K562 (cell line): ENCODE results near the gene DDC. TPM values are rescaled to one million over a fixed set of nuclear protein-coding genes. Genes with fewer than 3 reads are reported as not detected.
A peak's percentile ranks its signal among the peaks of the same experiment; 100 is the strongest.

Experiments
- ATAC-seq: fragments of 200-7000 bp; cut with Tn5 transposase; 3 replicates; pipeline ENCODE4 v1.9.1; 2020; ENCODE audit warnings: moderate library complexity
- BruUV-seq: library from RNA; stranded (reverse); fragments of 400-500 nt; replicated peaks from 2 replicates; lab custom pipeline; 2021; lab: Mats Ljungman, UMichigan
- CTCF ChIA-PET: fragments of 300-600 bp; formaldehyde crosslinking; extraction: SDS; loops from one replicate; lab custom pipeline; 2021; ENCODE audit warnings: low intra/inter-chr PET ratio; lab: Yijun Ruan, JAX
- POLR2A ChIA-PET: fragments of 300-600, 350-650 bp; sonication (Branson Sonifier 250); formaldehyde crosslinking; extraction: SDS; loops from one replicate; lab custom pipeline; 2021; ENCODE audit warnings: antibody characterized with exemption, inconsistent platforms; lab: Yijun Ruan, JAX
- DNase-seq, 4 experiments: peaks; one replicate each; pipeline versions ENCODE4 v3.0.0 to v3.0.0-alpha.2; 2011 to 2018; ENCODE audit warnings: low spot score in 3 of 4, mixed read lengths in 3 of 4; ENCODE audit errors: extremely low read depth in 1 of 4
- FAIRE-seq: peaks from 2 replicates; lab custom pipeline; 2011; peaks lifted over from hg19 to GRCh38; lab: Jason Lieb, UNC
- H2AFZ ChIP-seq: 2 replicates; pipeline ENCODE4 v1.6.0; 2011; ENCODE audit warnings: low read depth, low read length, control low read depth, inconsistent platforms
- H3K27ac ChIP-seq: fragments of 200-600 bp; 3 replicates; pipeline ENCODE4 v1.8.0; 2011; ENCODE audit warnings: low read depth, mild to moderate bottlenecking, control low read depth, inconsistent platforms, low read length, moderate library complexity, mixed read lengths; ENCODE audit errors: extremely low read depth
- H3K27me3 ChIP-seq, 2 experiments: fragments of 300-600 bp in 1 of 2; 2 replicates in 1 of 2; 3 replicates in 1 of 2; pipeline versions ENCODE4 v1.6.0 to v1.8.0; 2011; ENCODE audit warnings: inconsistent platforms in 2 of 2, low read length in 2 of 2, mild to moderate bottlenecking in 1 of 2, mixed read lengths in 1 of 2, moderate library complexity in 1 of 2; ENCODE audit not compliant: control insufficient read depth in 2 of 2, insufficient read depth in 2 of 2
- H3K36me3 ChIP-seq: fragments of 300-600 bp; 3 replicates; pipeline ENCODE4 v1.8.0; 2011; ENCODE audit warnings: mild to moderate bottlenecking, low read length, inconsistent platforms; ENCODE audit not compliant: control insufficient read depth, insufficient read depth
- H3K4me1 ChIP-seq, 2 experiments: fragments of 200-600 bp in 1 of 2; replicated peaks in 1 of 2; 2 replicates in 1 of 2; 3 replicates in 1 of 2; pipeline versions ENCODE4 v1.5.1 to v1.8.0; 2011; ENCODE audit warnings: inconsistent platforms in 2 of 2, low read length in 2 of 2, mild to moderate bottlenecking in 1 of 2, mixed read lengths in 1 of 2, moderate library complexity in 1 of 2; ENCODE audit not compliant: control insufficient read depth in 2 of 2, insufficient read depth in 2 of 2
- H3K4me2 ChIP-seq: 2 replicates; pipeline ENCODE4 v1.6.1; 2011; ENCODE audit warnings: low read length, control low read depth, inconsistent platforms, mixed read lengths; ENCODE audit not compliant: insufficient read depth
- H3K4me3 ChIP-seq: fragments of 200-600 bp; sonication (generic), shearing (Covaris generic); 2 replicates; pipeline ENCODE4 v1.5.1; 2016; ENCODE audit warnings: control low read depth, inconsistent platforms
- H3K79me2 ChIP-seq: fragments of 200-600 bp; 3 replicates; pipeline ENCODE4 v1.8.0; 2011; ENCODE audit warnings: low read length, inconsistent platforms; ENCODE audit not compliant: control insufficient read depth, insufficient read depth
- H3K9ac ChIP-seq, 2 experiments: 2 replicates each; pipeline versions ENCODE4 v1.6.0 to v1.6.1; 2011; ENCODE audit warnings: low read depth in 2 of 2, low read length in 2 of 2, control low read depth in 1 of 2, inconsistent platforms in 1 of 2, mild to moderate bottlenecking in 1 of 2, mixed read lengths in 1 of 2; ENCODE audit not compliant: insufficient read depth in 1 of 2
- H3K9me1 ChIP-seq: one replicate; pipeline ENCODE4 v1.6.0; 2011; ENCODE audit warnings: inconsistent platforms, mild to moderate bottlenecking, low read length, moderate library complexity; ENCODE audit not compliant: control insufficient read depth, insufficient read depth
- H3K9me3 ChIP-seq: replicated peaks from 2 replicates; pipeline ENCODE4 v1.5.1; 2011; ENCODE audit warnings: low read depth, low read length, inconsistent platforms; ENCODE audit not compliant: control insufficient read depth, insufficient read depth
- H4K20me1 ChIP-seq: replicated peaks from 2 replicates; pipeline ENCODE4 v1.6.1; 2011; ENCODE audit warnings: low read length, inconsistent platforms, mixed read lengths; ENCODE audit not compliant: control insufficient read depth, insufficient read depth
- ASH1L ChIP-seq: fragments of 450-650 bp; IDR thresholded peaks from 2 replicates; pipeline ENCODE4 v1.6.1; 2018; ENCODE audit warnings: borderline replicate concordance, mild to moderate bottlenecking, low read depth; ENCODE audit not compliant: partially characterized antibody
- HLTF ChIP-seq: fragments of 450-650 bp; IDR thresholded peaks from 2 replicates; pipeline ENCODE4 v1.6.1; 2016
- MEF2A ChIP-seq: IDR thresholded peaks from 2 replicates; pipeline ENCODE4 v1.6.1; 2011; ENCODE audit warnings: low read depth, mild to moderate bottlenecking, low read length, moderate library complexity; ENCODE audit not compliant: control insufficient read depth
- TRIM24 ChIP-seq, 2 experiments: fragments of 450-650 bp; IDR thresholded peaks; 2 replicates each; pipeline ENCODE4 v1.6.1; 2016
- ZNF589 ChIP-seq: fragments of 200-800 bp; sonication (Bioruptor generic); IDR thresholded peaks from 2 replicates; pipeline ENCODE4 v1.6.1; 2016; ENCODE audit warnings: low read depth, missing genetic modification characterization, missing compliant biosample characterization
- WGBS: fragments of 100-300 bp; shearing (Covaris generic); methylation state at CpG from one replicate; pipeline ENCODE4 v1.1.6; 2016; ENCODE audit warnings: low coverage, mixed read lengths; ENCODE audit not compliant: insufficient coverage; ENCODE audit errors: missing lambda C conversion rate; 5-methylcytosine and 5-hydroxymethylcytosine counted together
- in situ Hi-C: fragments of 300-500 bp; cut with MboI; formaldehyde crosslinking; loops from 4 replicates; pipeline ENCODE4 v1.15.0; 2018; ENCODE audit warnings: inconsistent platforms, mixed read lengths
- intact Hi-C: fragments of 100-400 bp; cut with micrococcal nuclease; formaldehyde crosslinking; loops from 2 replicates; pipeline ENCODE4 v1.14.2; 2022
- polyA plus RNA-seq, 8 experiments: library from polyadenylated mRNA; depleted of rRNA in 4 of 8; stranded (reverse) in 5 of 8; unstranded in 3 of 8; fragments of >200 nt; fragmentation: Nextera tagmentation in 2 of 8; fragmentation: Illumina TruSeq in 1 of 8; extraction: Ambion mirVana in 2 of 8; extraction: Trizol in 1 of 8; gene quantifications; 2 replicates each; pipeline versions ENCODE4 v1.2.1 to v1.2.3, GENCODE V29; 2011 to 2014; ENCODE audit warnings: inconsistent platforms in 1 of 8, missing spikeins in 1 of 8
- total RNA-seq, 7 experiments: library from RNA; depleted of rRNA in 6 of 7; stranded (reverse); fragments of >200 nt in 6 of 7; fragmentation: Illumina TruSeq in 2 of 7; extraction: Trizol in 2 of 7; gene quantifications; 2 replicates each; pipeline versions ENCODE4 v1.2.1 to v1.2.3, GENCODE V29; 2011 to 2021; ENCODE audit warnings: low replicate concordance in 1 of 7
- TF ChIP-seq, protein P1 (sequence below): fragments of 250-450 bp; sonication (Bioruptor Pico); IDR thresholded peaks from 2 replicates; pipeline ENCODE4 v1.5.0; 2020; ENCODE audit warnings: mild to moderate bottlenecking
- TF ChIP-seq, protein P2 (sequence below): sonication (generic); formaldehyde crosslinking; IDR thresholded peaks from 2 replicates; pipeline ENCODE4 v1.5.0; 2020; ENCODE audit warnings: missing genetic modification reagents
- TF ChIP-seq, protein P3 (sequence below): sonication (generic); formaldehyde crosslinking; IDR thresholded peaks from 2 replicates; pipeline ENCODE4 v1.8.0; 2022; ENCODE audit warnings: mild to moderate bottlenecking, missing genetic modification reagents
- TF ChIP-seq, protein P4 (sequence below), 2 experiments: fragments of 450-650 bp; formaldehyde crosslinking in 1 of 2; IDR thresholded peaks; 2 replicates each; pipeline versions ENCODE4 v1.4.0 to v1.6.1; 2014 to 2020; ENCODE audit warnings: mild to moderate bottlenecking in 2 of 2, borderline replicate concordance in 1 of 2, low read depth in 1 of 2

Gene DDC
- total and polyA plus RNA-seq, 9 of the 15 experiments (the other 6 are each of a cell fraction or from before 2014, with no cell fraction given) = not detected

DNA sequence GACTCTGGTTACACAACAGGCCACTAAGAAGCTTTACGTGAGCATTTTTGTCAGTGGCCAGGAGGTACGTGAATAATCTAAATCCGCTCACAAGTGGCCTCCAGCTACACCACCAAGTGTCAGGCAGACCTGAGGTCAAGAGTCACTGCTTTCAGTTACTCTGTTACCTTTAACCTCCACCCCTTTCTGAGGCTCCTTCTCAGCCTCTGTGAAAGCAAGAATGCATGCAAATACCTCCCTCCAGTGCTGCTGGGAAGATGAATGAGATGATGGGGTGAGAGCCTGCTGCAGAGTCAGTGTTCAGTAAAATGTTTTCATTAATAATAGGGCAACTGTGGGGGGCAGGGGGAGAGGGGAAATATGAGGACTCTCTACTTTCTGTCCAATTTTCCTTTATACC, 11.2 kb downstream of the DDC start (continued):
- TF ChIP-seq, protein P1, sequence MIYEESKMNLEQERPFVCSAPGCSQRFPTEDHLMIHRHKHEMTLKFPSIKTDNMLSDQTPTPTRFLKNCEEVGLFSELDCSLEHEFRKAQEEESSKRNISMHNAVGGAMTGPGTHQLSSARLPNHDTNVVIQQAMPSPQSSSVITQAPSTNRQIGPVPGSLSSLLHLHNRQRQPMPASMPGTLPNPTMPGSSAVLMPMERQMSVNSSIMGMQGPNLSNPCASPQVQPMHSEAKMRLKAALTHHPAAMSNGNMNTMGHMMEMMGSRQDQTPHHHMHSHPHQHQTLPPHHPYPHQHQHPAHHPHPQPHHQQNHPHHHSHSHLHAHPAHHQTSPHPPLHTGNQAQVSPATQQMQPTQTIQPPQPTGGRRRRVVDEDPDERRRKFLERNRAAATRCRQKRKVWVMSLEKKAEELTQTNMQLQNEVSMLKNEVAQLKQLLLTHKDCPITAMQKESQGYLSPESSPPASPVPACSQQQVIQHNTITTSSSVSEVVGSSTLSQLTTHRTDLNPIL (CRISPR knock-in tag) = no peak
- TF ChIP-seq ZNF589 (CRISPR knock-in tag) = no peak
- TF ChIP-seq, protein P2, sequence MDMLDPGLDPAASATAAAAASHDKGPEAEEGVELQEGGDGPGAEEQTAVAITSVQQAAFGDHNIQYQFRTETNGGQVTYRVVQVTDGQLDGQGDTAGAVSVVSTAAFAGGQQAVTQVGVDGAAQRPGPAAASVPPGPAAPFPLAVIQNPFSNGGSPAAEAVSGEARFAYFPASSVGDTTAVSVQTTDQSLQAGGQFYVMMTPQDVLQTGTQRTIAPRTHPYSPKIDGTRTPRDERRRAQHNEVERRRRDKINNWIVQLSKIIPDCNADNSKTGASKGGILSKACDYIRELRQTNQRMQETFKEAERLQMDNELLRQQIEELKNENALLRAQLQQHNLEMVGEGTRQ (CRISPR knock-in tag) = no peak
- TF ChIP-seq, all 486 proteins: peak for 0

DNA sequence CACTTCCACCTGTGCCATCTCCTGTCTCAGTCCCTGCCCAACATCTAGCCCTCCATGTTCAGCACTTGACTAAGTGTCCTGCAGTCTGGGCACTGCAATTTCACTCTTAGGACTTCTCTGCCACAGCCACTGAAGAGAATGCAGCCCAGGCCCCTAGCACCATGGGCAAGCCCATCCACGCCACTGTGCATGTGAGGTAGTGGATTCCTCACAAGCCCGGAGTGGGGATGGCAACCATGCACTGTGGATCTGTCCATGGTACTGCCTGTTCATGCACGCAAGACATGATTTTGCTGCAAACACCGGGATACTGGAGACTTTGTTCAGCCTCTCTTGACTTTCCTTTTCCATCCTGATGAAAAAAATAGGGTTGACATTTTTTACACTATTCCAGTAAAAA, 12.3 kb downstream of the DDC start:
- Histone ChIP-seq H3K4me1 (no peaks in the 10 kb centered on the region), H2AFZ (no peak overlapping the region), H4K20me1 (peaks cover 7% of the 10 kb centered on the region; the same call in 1 of the 2 replicates), H3K36me3 (no peaks in the 10 kb centered on the region), H3K4me2 (no peak overlapping the region), H3K9me1 (no peaks in the 10 kb centered on the region), H3K79me2 (no peaks in the 10 kb centered on the region), H3K4me3 (no peak overlapping the region), H3K27ac (no peak overlapping the region), H3K9ac (no peak overlapping the region), H3K9me3 (no peaks in the 10 kb centered on the region), H3K27me3 (peaks cover 22 to 42% of the 10 kb centered on the region in 2 experiments; a peak in 4 of 5 replicates)
- intact Hi-C loops = no loop called here
- DNase-seq = peak in 2 of 4 experiments; percentile 30 to 48
- in situ Hi-C loops = no loop called here
- POLR2A ChIA-PET = no interaction called here
- WGBS = 0% methylated on average over 4 of the region's 4 CpGs
- no peak for FAIRE-seq
- CTCF ChIA-PET = no interaction called here
- no TSS peak for BruUV-seq
- peak; percentile 72 for ATAC-seq
- TF ChIP-seq, protein P3, sequence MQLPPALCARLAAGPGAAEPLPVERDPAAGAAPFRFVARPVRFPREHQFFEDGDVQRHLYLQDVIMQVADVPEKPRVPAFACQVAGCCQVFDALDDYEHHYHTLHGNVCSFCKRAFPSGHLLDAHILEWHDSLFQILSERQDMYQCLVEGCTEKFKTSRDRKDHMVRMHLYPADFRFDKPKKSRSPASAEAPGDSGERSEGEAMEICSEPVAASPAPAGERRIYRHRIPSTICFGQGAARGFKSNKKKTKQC (CRISPR knock-in tag) = peak; percentile 57; the same call in 1 of the 2 replicates
- TF ChIP-seq TRIM24 (IDR thresholded peaks at IDR 0.05) (no peak), MEF2A (no peak), ASH1L (no peak), HLTF (no peak)
- TF ChIP-seq, protein P4, sequence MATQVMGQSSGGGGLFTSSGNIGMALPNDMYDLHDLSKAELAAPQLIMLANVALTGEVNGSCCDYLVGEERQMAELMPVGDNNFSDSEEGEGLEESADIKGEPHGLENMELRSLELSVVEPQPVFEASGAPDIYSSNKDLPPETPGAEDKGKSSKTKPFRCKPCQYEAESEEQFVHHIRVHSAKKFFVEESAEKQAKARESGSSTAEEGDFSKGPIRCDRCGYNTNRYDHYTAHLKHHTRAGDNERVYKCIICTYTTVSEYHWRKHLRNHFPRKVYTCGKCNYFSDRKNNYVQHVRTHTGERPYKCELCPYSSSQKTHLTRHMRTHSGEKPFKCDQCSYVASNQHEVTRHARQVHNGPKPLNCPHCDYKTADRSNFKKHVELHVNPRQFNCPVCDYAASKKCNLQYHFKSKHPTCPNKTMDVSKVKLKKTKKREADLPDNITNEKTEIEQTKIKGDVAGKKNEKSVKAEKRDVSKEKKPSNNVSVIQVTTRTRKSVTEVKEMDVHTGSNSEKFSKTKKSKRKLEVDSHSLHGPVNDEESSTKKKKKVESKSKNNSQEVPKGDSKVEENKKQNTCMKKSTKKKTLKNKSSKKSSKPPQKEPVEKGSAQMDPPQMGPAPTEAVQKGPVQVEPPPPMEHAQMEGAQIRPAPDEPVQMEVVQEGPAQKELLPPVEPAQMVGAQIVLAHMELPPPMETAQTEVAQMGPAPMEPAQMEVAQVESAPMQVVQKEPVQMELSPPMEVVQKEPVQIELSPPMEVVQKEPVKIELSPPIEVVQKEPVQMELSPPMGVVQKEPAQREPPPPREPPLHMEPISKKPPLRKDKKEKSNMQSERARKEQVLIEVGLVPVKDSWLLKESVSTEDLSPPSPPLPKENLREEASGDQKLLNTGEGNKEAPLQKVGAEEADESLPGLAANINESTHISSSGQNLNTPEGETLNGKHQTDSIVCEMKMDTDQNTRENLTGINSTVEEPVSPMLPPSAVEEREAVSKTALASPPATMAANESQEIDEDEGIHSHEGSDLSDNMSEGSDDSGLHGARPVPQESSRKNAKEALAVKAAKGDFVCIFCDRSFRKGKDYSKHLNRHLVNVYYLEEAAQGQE (IDR thresholded peaks at IDR 0.05; ENCODE audit: borderline replicate concordance) = peak; percentile 99
- TF ChIP-seq, protein P4 (CRISPR knock-in tag; IDR thresholded peaks at IDR 0.05; ENCODE audit: low read depth) = peak; percentile 95
